ENCODE data around the gene RAD51B. TPM values are rescaled to one million over a fixed set of nuclear protein-coding genes. Genes with fewer than 3 reads are reported as not detected.
A peak's percentile ranks its signal among the peaks of the same experiment; 100 is the strongest.

Gene RAD51B
- total and polyA plus RNA-seq, 4 donors, result 2.5 to 95.0 (median 9.6) TPM

DNA sequence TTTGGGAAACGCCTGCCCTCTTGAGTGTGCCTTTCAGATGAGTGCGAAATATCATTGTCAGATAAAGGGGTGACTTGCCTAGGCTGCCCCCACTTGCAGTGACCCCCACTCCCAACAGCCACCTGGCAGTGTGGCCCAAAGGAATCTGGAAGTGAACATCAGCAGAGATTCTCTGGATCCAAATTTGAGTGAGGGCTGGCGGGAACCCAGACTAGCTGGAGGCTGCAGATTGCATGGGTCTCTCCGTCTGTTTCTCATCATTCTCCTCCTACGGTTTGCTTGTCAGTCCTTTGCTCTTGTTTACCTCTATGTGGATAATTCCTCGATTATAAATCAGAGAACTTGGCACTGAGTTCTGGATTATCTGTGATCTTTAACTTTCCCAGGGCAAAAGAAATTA is 692.5 kb downstream of the RAD51B start:
- Histone ChIP-seq H3K27ac (ENCODE audit: low read depth in 1 of 2, low read length in 1 of 2) (peak overlapping the region in 1 of 2 donors; percentile 45), H3K4me3 (no peak overlapping the region), H3K36me3 (ENCODE audit: control insufficient read depth in 4 of 4, insufficient read depth in 4 of 4, low read length in 4 of 4) (no peaks in the 10 kb centered on the region), H3K9ac (ENCODE audit: insufficient read depth in 1 of 2, low read length in 2 of 2) (no peak overlapping the region), H3K9me3 (ENCODE audit: control insufficient read depth in 4 of 4, insufficient read depth in 3 of 4, low read length in 3 of 4) (no peaks in the 10 kb centered on the region), H3K27me3 (ENCODE audit: control insufficient read depth in 3 of 3, insufficient read depth in 3 of 3, low read length in 2 of 3) (no peaks in the 10 kb centered on the region), H3K4me1 (ENCODE audit: control insufficient read depth in 5 of 5, insufficient read depth in 5 of 5, low read length in 5 of 5) (peaks cover 0 to 60% (median 29%) of the 10 kb centered on the region in 5 donors)
- DNase-seq (peak; percentile 66 to 91 (median 85)), ATAC-seq (ENCODE audit: insufficient read depth, low FRiP score) (no peak)
- WGBS, 2 donors, result 79% methylated on average over 6 of the region's 6 CpGs
- TF ChIP-seq, protein P1, sequence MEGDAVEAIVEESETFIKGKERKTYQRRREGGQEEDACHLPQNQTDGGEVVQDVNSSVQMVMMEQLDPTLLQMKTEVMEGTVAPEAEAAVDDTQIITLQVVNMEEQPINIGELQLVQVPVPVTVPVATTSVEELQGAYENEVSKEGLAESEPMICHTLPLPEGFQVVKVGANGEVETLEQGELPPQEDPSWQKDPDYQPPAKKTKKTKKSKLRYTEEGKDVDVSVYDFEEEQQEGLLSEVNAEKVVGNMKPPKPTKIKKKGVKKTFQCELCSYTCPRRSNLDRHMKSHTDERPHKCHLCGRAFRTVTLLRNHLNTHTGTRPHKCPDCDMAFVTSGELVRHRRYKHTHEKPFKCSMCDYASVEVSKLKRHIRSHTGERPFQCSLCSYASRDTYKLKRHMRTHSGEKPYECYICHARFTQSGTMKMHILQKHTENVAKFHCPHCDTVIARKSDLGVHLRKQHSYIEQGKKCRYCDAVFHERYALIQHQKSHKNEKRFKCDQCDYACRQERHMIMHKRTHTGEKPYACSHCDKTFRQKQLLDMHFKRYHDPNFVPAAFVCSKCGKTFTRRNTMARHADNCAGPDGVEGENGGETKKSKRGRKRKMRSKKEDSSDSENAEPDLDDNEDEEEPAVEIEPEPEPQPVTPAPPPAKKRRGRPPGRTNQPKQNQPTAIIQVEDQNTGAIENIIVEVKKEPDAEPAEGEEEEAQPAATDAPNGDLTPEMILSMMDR (IDR thresholded peaks at IDR 0.05; ENCODE audit: control extremely low read depth, extremely low read depth), result no peak

DNA sequence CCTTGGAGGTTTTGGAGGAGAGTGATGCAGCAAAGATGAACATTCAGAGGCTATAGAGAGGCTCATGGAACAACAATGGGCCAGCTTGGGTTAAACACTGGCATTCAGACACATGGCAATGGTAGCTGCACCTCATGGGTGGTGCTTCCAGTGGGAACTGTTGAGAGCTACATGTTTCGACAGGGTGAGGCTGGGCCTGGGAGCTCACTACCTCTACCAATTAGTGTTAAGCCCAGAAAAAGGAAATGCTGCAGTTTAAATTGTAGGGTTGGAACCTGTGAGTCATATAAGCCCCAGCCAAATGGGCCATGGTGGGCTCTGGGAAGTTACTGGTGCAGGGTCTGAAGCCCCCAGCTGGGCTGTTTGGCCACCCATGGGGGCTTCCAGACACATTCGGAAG is 693.6 kb downstream of the RAD51B start:
- DNase-seq (peak in 1 of 3 donors; percentile 12), ATAC-seq (ENCODE audit: insufficient read depth, low FRiP score) (no peak)
- no peaks in the 10 kb centered on the region for H3K27me3 ChIP-seq (ENCODE audit: control insufficient read depth in 3 of 3, insufficient read depth in 3 of 3, low read length in 2 of 3)
- no peaks in the 10 kb centered on the region for H3K36me3 ChIP-seq (ENCODE audit: control insufficient read depth in 4 of 4, insufficient read depth in 4 of 4, low read length in 4 of 4)
- peaks cover 0 to 65% (median 26%) of the 10 kb centered on the region in 5 donors for H3K4me1 ChIP-seq (ENCODE audit: control insufficient read depth in 5 of 5, insufficient read depth in 5 of 5, low read length in 5 of 5)
- whole genome bisulfite sequencing, 2 donors, result 84 to 88% methylated on average over 2 of the region's 2 CpGs
- TF ChIP-seq, protein P1 (IDR thresholded peaks at IDR 0.05; ENCODE audit: control extremely low read depth, extremely low read depth), result no peak
- no peaks in the 10 kb centered on the region for H3K9me3 ChIP-seq (ENCODE audit: control insufficient read depth in 4 of 4, insufficient read depth in 3 of 4, low read length in 3 of 4)
- H3K4me3 ChIP-seq, result no peak overlapping the region
- H3K9ac ChIP-seq (ENCODE audit: insufficient read depth in 1 of 2, low read length in 2 of 2), result no peak overlapping the region
- peak overlapping the region in 1 of 2 donors; percentile 54 for H3K27ac ChIP-seq (ENCODE audit: low read depth in 1 of 2, low read length in 1 of 2)

DNA sequence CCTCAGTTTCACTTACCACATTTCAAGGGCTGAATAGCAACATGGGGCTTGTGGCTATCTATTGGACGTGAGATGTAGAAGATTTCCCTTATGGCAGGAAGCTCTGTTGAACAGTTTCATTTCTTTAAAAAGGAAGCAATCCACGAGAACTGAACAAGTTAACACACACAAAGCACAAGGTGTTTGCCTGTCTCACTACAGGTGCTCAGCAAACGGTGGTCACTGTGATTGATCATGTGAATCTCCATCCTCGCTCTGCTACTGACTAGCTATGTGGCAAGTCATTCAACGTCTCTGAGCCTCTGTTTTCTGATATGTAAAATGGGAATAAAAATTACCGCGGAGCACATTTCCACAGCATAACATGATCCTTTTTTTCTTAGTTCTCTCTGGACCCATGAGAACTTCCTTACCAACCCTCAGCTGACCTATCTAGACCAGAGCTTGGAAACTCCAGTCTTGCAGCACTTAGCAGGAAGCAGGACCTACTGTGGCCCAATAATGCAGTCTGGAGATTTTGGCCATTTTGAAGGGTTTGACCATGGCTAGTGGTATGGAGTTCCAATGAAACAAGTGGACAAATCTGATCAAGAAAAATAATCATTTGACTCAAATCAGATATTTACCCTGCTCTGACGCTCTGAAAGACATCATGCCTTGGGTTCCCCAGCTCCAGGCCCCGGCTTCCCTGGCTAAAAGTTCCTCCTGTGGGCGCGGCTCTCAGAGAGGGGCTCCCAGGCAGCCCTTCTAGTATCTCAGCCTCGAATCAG is 694.4 kb downstream of the RAD51B start:
- DNase-seq (no peak), ATAC-seq (ENCODE audit: insufficient read depth, low FRiP score) (no peak)
- Histone ChIP-seq H3K4me1 (ENCODE audit: control insufficient read depth in 5 of 5, insufficient read depth in 5 of 5, low read length in 5 of 5) (peaks cover 4 to 71% (median 35%) of the 10 kb centered on the region in 5 donors), H3K4me3 (no peak overlapping the region), H3K27me3 (ENCODE audit: control insufficient read depth in 3 of 3, insufficient read depth in 3 of 3, low read length in 2 of 3) (no peaks in the 10 kb centered on the region), H3K9ac (ENCODE audit: insufficient read depth in 1 of 2, low read length in 2 of 2) (peak overlapping the region in 1 of 2 donors; percentile 69), H3K36me3 (ENCODE audit: control insufficient read depth in 4 of 4, insufficient read depth in 4 of 4, low read length in 4 of 4) (no peaks in the 10 kb centered on the region), H3K9me3 (ENCODE audit: control insufficient read depth in 4 of 4, insufficient read depth in 3 of 4, low read length in 3 of 4) (no peaks in the 10 kb centered on the region), H3K27ac (ENCODE audit: low read depth in 1 of 2, low read length in 1 of 2) (no peak overlapping the region)
- 78 to 80% methylated on average over 12 of the region's 12 CpGs for WGBS, 2 donors
- TF ChIP-seq, protein P1 (IDR thresholded peaks at IDR 0.05; ENCODE audit: control extremely low read depth, extremely low read depth), result no peak
